AG04449 (cell line): ENCODE results near the gene ZNF12.

ENCODE experiments used
- CTCF ChIA-PET: fragments of 350-600 bp; formaldehyde crosslinking; extraction: SDS; loops from one replicate; lab custom pipeline; 2021; ENCODE audit warnings: antibody characterized with exemption; lab: Yijun Ruan, JAX
- POLR2A ChIA-PET: fragments of 400-600, 350-600 bp; formaldehyde crosslinking; extraction: SDS; loops from one replicate; lab custom pipeline; 2020; ENCODE audit warnings: antibody characterized with exemption, inconsistent platforms; lab: Yijun Ruan, JAX
- DNase-seq: peaks from one replicate; pipeline ENCODE4 v3.0.0-alpha.2; 2010; ENCODE audit warnings: low read depth, low spot score
- H3K4me3 ChIP-seq: 2 replicates; pipeline ENCODE4 v1.5.1; 2011; ENCODE audit warnings: low read depth, mild to moderate bottlenecking, control low read depth, low read length
- CTCF ChIP-seq: IDR thresholded peaks from one replicate; pipeline ENCODE4 v1.5.1; 2011; ENCODE audit warnings: mild to moderate bottlenecking, moderate library complexity, low read length, control low read depth, inconsistent platforms; ENCODE audit not compliant: insufficient read depth; ENCODE audit errors: missing control alignments

The ZNF12 gene

GRCh38 chr7:6650521-6651011 is 56.2 kb downstream of the ZNF12 start:
- H3K4me3 ChIP-seq = no peak overlapping the region
- DNase-seq = no peak
- ChIA-PET CTCF (interaction anchor here (1.2 kb wide), 1 partner anchor 12 kb away, joined by 3 read pairs; no protein-coding TSS in a partner anchor), POLR2A (interaction anchor here (1.1 kb wide), 1 partner anchor 8 kb away, joined by 3 read pairs; no protein-coding TSS in a partner anchor)
- no peak for TF ChIP-seq CTCF

- POLR2A ChIA-PET = interaction anchor here (1.1 to 1.3 kb wide), 2 partner anchors 9 to 13 kb away, joined by 3 to 4 read pairs; partner anchors contain the start of gene ZNF316
- no peak overlapping the region for H3K4me3 ChIP-seq
- CTCF ChIA-PET = no interaction called here
- no peak for DNase-seq
- no peak for TF ChIP-seq CTCF
Observed at GRCh38 chr7:6650086-6650485, 56.7 kb downstream of the ZNF12 start.

- POLR2A ChIA-PET = interaction anchor here (1.1 to 1.3 kb wide), 2 partner anchors 9 to 12 kb away, joined by 3 to 4 read pairs; partner anchors contain the start of gene ZNF316
- CTCF ChIA-PET = no interaction called here
- H3K4me3 ChIP-seq = no peak overlapping the region
- no peak for TF ChIP-seq CTCF
- no peak for DNase-seq
Observed at GRCh38 chr7:6649241-6649961, 57.3 kb downstream of the ZNF12 start.

- ChIA-PET CTCF (no interaction called here), POLR2A (interaction anchor here (1.3 kb wide), 1 partner anchor 12 kb away, joined by 4 read pairs; the partner anchor contains the start of gene ZNF316)
- no peak for DNase-seq
- no peak overlapping the region for H3K4me3 ChIP-seq
- no peak for TF ChIP-seq CTCF
Observed at GRCh38 chr7:6648815-6649104, 58.0 kb downstream of the ZNF12 start.

GRCh38 chr7:6648066-6648814 is 58.5 kb downstream of the ZNF12 start:
- ChIA-PET CTCF (no interaction called here), POLR2A (no interaction called here)
- no peak for TF ChIP-seq CTCF
- DNase-seq = no peak
- H3K4me3 ChIP-seq = no peak overlapping the region

- CTCF ChIA-PET = no interaction called here
- H3K4me3 ChIP-seq = no peak overlapping the region
- no peak for DNase-seq
- no peak for TF ChIP-seq CTCF
- POLR2A ChIA-PET = no interaction called here
Observed at GRCh38 chr7:6647541-6647940, 59.2 kb downstream of the ZNF12 start.
